GM19099 (cell line): ENCODE results near the gene CERKL.
A peak's percentile ranks its signal among the peaks of the same experiment; 100 is the strongest.

Experiments used
- POLR2A ChIP-seq: IDR thresholded peaks from 3 replicates; pipeline ENCODE4 v1.6.1; 2011; ENCODE audit warnings: low read depth; ENCODE audit not compliant: insufficient read length; ENCODE audit errors: extremely low read depth

CERKL gene, protein sequence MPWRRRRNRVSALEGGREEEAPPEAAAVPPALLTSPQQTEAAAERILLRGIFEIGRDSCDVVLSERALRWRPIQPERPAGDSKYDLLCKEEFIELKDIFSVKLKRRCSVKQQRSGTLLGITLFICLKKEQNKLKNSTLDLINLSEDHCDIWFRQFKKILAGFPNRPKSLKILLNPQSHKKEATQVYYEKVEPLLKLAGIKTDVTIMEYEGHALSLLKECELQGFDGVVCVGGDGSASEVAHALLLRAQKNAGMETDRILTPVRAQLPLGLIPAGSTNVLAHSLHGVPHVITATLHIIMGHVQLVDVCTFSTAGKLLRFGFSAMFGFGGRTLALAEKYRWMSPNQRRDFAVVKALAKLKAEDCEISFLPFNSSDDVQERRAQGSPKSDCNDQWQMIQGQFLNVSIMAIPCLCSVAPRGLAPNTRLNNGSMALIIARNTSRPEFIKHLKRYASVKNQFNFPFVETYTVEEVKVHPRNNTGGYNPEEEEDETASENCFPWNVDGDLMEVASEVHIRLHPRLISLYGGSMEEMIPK

DNA sequence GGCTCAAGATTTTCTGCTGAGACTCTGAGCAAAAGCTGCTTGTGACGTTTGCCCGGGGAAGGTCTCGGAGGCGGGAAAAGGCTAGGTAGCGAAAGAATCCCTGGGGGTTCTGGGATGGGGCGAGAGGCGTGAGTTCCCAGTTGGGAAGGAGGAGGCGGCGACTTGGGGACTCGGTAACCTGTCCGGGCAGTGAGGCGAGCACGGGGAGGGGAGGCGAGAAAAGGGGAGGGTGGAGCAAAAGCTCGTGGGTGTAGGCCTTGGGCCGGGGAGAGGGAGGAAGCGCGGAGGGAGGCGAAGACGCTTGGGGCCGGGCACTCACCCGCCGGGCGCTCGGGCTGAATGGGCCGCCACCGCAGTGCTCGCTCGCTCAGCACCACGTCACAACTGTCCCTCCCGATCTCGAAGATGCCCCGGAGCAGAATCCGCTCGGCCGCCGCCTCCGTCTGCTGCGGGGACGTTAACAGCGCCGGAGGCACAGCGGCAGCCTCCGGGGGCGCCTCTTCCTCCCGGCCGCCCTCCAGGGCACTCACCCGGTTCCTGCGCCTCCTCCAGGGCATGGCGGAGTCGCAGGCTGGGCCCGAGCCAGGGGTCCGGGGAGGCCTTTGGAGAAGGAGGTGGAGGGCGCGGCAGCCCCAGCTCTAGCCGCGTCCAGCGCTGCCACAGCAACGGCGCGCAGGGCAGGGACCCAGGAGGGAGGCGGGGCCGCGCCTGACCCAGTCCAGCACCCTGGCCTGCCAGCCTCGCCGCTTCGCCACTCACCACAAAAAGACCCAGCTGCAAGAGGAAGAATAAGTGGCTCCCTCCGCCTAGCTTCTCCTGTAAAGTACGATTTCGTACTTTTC, at the start of gene CERKL:
CERKL (minus strand) TSS at position 656 of the 842 bp plus-strand sequence; CDS start at position 557, 99 bp downstream.
- TF ChIP-seq POLR2A, result peak; percentile 45

DNA sequence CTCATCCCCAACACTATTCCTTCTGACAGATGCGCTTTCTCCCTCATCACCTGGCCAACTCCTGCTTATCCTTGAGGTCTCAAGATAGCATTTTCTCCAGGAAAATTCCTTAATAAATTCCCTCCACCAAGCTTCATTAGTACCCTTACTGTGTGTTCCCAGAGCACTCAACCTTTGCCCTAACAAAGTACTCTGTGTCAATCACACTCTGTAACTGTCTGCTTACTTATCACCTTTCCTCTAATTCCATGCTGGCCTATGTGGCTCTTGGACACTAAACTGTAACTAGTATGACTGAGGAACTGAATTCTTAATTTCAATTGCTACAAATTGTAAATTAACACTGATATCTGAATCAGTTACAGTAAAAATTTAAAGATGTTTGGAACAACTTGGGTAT, 41.3 kb upstream of the CERKL start:
- no peak for TF ChIP-seq POLR2A

DNA sequence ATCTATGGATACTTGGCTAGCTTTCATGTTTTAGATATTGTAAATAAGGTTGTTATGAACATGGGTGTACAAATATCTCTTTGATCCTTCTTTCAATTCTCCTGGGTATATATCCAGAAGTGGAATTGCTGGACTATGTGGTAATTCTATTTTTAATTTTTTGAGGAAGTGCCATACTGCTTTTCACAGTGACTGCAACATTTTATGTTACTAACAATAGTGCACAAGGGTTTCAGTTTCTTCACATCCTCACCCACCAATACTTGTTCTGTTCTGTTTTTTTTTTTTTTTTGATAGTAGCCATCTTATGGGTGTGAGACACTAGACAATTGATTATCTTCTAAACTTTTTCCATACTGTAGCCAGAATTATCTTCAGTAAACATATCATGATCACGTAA, 40.7 kb upstream of the CERKL start:
- no peak for TF ChIP-seq POLR2A

DNA sequence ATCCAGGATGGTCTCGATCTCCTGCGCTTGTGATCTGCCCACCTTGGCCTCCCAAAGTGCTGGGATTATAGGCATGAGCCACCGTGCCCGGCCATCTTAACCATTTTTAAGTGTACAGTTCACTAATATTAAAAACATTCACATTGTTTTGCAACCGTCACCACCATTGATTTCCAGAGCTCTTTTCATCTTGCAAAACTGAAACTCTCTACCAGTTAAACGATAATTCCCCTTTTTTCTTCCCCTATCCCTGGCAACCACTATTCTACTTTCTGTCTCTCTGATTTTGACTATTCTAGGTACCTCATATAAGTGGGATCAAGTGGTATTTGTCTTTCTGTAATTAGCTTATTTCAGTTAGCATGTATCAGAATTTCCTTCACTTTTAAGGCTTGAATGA, 40.2 kb upstream of the CERKL start:
- TF ChIP-seq POLR2A, result no peak

- no peak for TF ChIP-seq POLR2A
Measured at GRCh38 chr2:181694271-181694670, 37.4 kb upstream of the CERKL start.

DNA sequence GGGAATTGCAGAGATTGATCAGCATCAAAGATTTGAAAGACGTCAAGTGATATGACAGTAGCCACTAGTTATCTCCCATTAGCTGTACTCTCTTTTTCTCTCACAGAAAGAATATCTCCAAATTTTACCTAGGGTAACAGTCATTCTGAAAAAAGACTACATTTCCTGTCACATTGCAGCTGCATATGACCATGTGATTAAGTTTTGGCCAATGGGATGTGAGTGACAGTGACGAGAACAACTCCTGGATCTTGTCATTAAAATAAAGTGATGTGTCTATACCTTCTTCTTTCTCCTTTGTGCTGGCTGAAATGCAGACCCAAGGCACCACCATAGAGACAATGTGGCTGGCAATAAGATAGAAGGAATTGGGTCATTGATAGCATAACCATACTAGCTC, 34.0 kb upstream of the CERKL start:
- no peak for TF ChIP-seq POLR2A

- TF ChIP-seq POLR2A, result no peak
Measured at GRCh38 chr2:181686576-181687185, 29.8 kb upstream of the CERKL start.

DNA sequence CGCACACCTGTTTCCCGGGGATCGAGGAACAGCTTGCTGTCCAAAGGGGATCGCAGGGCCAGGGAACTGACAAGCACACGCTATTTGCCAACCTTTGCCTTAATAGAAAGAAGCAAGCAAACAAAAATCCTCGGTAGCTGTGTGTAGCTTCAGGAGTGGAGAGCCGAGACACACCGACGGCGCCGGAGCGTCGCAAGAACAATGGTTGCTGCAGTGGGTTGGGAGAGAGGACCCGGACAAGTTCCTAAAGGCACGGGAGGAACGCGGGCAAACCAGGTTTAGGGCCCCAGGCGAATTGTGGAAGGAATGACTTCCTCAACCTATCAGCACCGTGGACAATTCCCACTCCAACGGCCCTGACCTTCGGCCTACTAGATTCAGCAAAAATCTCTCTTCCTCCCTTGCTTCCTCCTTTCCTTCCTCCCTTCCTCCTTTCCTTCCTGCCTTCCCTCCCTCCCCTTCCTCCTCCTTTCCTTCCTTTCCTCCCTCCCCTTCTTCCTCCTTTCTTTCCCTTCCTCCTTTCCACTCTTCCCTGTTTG, 28.3 kb upstream of the CERKL start:
- no peak for TF ChIP-seq POLR2A

DNA sequence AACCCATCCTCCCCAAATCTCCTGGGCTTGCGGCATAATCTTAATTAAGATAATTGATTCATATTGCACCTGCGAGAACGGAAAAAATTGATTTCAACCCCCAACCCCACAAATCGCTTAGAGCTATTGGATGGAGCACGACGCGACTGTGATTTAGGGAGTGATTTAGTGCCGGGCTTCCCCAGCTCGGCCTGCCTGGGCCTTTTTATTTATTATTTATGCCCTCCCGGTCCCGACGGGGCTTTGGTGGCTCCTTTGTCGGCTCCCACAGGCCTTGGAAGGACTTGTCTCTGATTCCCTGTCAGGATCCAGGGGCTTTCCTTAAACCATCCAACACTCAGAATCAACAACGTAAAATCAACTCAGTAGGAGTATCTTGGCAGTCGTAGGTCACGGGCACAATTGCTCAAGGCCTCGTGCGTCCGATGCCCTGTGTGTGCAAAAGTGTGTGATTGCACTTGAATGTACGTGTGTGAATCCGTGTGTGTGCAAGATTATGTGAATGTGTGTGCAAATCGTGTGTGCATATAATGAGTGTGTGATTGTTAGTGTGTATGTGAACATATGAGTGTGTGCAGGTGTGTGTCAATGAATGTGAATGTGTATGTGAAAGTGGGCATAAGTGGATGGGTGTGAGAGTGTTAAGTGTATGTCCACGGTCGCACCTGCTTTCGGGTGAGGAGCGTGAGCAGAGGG, 27.7 kb upstream of the CERKL start:
- no peak for TF ChIP-seq POLR2A

DNA sequence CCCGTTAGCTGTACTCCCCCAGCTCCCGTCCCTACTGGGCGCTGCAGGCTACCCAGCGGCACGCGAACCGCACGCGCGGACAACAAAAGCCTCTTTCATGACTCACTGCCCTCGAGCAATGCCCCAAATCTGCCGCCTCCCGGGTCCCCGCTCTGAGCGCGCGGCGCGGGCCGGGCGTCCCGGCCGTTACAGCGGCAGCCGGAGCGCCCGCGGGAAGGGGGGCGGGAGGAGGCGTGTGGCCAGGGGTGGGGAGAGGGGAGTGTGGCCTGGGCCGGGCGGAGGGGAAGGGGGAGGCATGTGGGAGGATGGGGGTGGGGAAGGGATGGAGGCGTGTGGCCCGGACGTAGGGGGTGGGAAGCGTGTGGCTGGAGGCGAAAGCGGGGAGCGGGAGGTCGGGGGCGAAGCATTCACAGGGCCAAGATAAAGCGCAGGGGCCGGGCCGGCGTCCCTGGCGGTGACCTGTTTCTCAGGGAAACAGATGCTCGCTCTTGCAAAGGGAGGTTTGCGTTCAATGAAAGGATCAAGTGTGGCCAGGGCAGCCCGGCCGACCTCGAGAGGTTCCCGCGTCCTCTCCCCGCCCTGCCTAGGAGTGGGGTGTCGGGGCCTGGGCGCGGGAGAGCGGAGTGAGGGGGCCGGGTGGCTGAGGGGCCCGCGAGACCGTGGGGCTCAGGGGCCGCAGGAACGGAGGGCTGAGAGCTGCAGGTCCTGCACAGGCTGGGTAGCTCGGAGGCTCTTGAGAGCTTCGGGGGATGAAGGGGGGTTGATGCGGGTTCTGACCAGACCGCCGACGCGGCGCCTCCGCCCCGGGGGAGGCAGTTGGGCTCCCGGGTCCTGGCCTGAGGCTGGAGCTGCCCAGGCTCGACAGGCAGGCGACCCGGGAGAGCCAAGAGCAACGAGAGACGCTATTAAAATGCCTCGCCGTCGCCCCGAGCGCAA, 26.9 kb upstream of the CERKL start:
- no peak for TF ChIP-seq POLR2A

- TF ChIP-seq POLR2A, result no peak
Measured at GRCh38 chr2:181682795-181683517, 26.1 kb upstream of the CERKL start.

DNA sequence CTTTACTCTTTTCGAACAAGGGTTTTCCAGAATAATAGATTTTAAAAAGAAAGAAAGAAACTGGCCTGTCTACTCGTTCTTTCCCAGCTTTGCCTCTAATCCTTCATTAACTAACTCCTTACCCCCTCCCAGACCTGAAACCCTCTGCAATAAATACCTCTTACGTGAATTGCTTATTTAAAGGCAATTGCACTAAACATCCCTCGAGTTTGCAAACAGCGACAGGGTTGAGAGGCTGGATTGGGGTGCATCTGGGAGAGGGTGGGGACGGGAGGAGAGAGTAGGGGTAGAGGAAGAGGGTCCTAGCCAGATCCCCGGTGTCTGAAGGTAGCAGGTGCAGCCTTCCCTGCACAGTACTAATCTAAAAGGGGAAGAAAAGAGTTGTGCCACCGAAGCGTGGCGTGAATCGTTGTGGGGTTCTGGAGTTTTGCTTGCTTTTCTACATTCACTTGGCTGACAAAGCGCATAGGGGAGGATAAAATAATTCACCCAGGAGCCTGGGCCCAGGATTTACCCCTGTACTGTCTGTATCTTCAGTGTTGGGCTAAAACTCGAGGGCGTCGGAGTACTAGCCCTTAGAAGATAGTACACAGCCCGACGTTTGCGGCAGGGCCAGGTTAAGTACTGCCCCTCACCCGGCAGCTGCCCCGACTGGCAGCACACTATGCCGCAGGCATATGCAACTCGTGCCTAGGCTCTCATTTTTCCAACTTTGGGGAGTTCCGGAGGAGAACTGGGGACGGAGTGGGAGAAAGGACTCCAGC, 25.3 kb upstream of the CERKL start:
- TF ChIP-seq POLR2A, result no peak
